ENCODE data around the gene FHIP1B. TPM values are rescaled to one million over a fixed set of nuclear protein-coding genes. Genes with fewer than 3 reads are reported as not detected.
A peak's percentile ranks its signal among the peaks of the same experiment; 100 is the strongest.
"Not testable (repeated sequence)": the region's sequence is repeated elsewhere in the genome, so short reads cannot be mapped to it uniquely, and the experiment has no call there.

The FHIP1B gene
- total RNA-seq, 1 experiment from 2014 or later, result 42.8 TPM

DNA sequence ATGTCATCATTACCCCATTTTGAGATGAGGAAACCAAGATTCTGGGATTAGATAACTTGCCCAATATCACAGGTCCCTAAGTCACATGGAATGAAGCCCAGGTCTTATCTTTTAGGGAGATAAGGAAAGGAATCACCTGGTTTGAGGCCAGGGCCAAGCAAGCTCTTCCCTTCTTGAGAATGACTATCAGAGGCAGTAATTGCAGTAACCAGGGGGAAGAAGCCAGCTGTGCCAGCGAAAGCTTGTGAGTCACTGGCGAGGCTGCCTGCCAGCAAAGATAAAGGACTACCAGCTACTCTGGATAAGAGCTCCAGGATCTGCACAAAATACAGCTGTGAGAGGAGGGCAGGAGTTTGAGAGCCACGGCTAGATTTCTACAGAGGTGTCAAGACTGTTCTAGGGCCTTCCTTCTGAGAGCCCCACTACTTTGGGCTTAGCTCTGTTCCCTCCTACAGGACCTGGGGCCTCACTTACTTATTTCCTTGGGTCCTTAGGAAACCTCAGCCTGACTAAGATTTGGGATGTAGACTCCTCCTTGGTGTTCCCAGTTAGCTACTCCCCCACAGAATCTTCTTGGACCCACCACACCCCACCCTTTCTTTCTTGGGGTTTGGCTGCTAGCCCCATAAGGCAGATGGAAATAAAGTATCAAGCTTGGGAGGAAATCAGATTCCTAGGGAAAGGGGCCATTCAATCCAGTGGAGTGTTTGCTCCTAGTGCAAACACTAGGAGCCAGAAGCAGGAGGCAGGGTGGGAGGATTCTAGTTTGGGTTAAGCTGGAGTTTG lies 15.5 kb upstream of the FHIP1B start:
- in situ Hi-C loops (cut with HindIII; ENCODE audit: low pct_unique_long_range_greater_than_20kb, low sequenced_read_pairs), result no loop called here
- DNase-seq (ENCODE audit: low read depth, low spot score), result peak; percentile 25
- H3K27ac ChIP-seq (ENCODE audit: low read length), result no peak overlapping the region
- no peaks in the 10 kb centered on the region for H3K9me3 ChIP-seq (ENCODE audit: control insufficient read depth, insufficient read depth, low read depth, low read length)
- no peak overlapping the region for H3K4me3 ChIP-seq (ENCODE audit: low read depth in 2 of 2, low read length in 2 of 2)
- no TSS peak for BruUV-seq (replicated peaks)
- H3K27me3 ChIP-seq (ENCODE audit: control insufficient read depth, insufficient read depth, low read length), result peaks cover 2% of the 10 kb centered on the region
- TF ChIP-seq POLR2AphosphoS5 (IDR thresholded peaks at IDR 0.05; ENCODE audit: low read depth, low read length) (no peak), TCF7L2 (IDR thresholded peaks at IDR 0.05; ENCODE audit: low read depth, low read length) (no peak), SIN3A (IDR thresholded peaks at IDR 0.05; ENCODE audit: borderline replicate concordance, insufficient read depth, low read depth, low read length) (no peak)
- TF ChIP-seq, protein P1, sequence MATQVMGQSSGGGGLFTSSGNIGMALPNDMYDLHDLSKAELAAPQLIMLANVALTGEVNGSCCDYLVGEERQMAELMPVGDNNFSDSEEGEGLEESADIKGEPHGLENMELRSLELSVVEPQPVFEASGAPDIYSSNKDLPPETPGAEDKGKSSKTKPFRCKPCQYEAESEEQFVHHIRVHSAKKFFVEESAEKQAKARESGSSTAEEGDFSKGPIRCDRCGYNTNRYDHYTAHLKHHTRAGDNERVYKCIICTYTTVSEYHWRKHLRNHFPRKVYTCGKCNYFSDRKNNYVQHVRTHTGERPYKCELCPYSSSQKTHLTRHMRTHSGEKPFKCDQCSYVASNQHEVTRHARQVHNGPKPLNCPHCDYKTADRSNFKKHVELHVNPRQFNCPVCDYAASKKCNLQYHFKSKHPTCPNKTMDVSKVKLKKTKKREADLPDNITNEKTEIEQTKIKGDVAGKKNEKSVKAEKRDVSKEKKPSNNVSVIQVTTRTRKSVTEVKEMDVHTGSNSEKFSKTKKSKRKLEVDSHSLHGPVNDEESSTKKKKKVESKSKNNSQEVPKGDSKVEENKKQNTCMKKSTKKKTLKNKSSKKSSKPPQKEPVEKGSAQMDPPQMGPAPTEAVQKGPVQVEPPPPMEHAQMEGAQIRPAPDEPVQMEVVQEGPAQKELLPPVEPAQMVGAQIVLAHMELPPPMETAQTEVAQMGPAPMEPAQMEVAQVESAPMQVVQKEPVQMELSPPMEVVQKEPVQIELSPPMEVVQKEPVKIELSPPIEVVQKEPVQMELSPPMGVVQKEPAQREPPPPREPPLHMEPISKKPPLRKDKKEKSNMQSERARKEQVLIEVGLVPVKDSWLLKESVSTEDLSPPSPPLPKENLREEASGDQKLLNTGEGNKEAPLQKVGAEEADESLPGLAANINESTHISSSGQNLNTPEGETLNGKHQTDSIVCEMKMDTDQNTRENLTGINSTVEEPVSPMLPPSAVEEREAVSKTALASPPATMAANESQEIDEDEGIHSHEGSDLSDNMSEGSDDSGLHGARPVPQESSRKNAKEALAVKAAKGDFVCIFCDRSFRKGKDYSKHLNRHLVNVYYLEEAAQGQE (IDR thresholded peaks at IDR 0.05; ENCODE audit: insufficient read depth in 1 of 2, low read depth in 2 of 2, low read length in 1 of 2), result no peak
- TF ChIP-seq, protein P2, sequence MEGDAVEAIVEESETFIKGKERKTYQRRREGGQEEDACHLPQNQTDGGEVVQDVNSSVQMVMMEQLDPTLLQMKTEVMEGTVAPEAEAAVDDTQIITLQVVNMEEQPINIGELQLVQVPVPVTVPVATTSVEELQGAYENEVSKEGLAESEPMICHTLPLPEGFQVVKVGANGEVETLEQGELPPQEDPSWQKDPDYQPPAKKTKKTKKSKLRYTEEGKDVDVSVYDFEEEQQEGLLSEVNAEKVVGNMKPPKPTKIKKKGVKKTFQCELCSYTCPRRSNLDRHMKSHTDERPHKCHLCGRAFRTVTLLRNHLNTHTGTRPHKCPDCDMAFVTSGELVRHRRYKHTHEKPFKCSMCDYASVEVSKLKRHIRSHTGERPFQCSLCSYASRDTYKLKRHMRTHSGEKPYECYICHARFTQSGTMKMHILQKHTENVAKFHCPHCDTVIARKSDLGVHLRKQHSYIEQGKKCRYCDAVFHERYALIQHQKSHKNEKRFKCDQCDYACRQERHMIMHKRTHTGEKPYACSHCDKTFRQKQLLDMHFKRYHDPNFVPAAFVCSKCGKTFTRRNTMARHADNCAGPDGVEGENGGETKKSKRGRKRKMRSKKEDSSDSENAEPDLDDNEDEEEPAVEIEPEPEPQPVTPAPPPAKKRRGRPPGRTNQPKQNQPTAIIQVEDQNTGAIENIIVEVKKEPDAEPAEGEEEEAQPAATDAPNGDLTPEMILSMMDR (IDR thresholded peaks at IDR 0.05), result no peak
- no peaks in the 10 kb centered on the region for H3K36me3 ChIP-seq (ENCODE audit: control insufficient read depth, insufficient read depth, low read length)
- peak; percentile 79 for ATAC-seq
- intact Hi-C loops (cut with micrococcal nuclease; ENCODE audit: unreplicated experiment), result loop anchor here (2.0 kb wide), 2 partner anchors 65 to 103 kb away; no protein-coding TSS in a partner anchor
- POLR2A ChIA-PET, result interaction anchor here (0.5 kb wide), 1 partner anchor 231 kb away, joined by 3 read pairs; the partner anchor contains the start of gene ARFIP2
- CTCF ChIA-PET, result interaction anchor here (0.6 to 4.0 kb wide), 5 partner anchors 49 to 507 kb away, joined by 3 to 56 read pairs (median 11); no protein-coding TSS in a partner anchor
- H3K4me1 ChIP-seq (ENCODE audit: control insufficient read depth, insufficient read depth, low read length), result no peaks in the 10 kb centered on the region

DNA sequence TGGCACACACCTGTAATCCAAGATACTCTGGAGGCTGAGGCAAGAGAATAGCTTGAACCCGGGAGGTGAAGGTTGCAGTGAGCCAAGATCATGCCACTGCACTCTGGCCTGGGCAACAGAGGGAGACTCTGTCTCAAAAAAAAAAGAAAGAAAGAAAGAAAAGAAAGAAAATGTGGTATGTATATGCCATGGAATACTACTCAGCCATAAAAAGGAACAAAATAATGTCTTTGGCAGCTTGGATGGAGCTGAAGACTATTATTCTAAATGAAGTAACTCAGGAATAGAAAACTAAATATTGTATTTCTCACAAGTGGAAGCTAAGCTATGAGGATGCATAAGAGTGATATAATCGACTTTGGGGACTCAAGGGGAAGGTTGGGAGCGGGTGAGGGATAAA lies 14.5 kb upstream of the FHIP1B start:
- POLR2A ChIA-PET; H3K9me3 ChIP-seq (ENCODE audit: control insufficient read depth, insufficient read depth, low read depth, low read length); ATAC-seq; H3K27ac ChIP-seq (ENCODE audit: low read length); H3K27me3 ChIP-seq (ENCODE audit: control insufficient read depth, insufficient read depth, low read length); BruUV-seq (replicated peaks); H3K36me3 ChIP-seq (ENCODE audit: control insufficient read depth, insufficient read depth, low read length); intact Hi-C loops (cut with micrococcal nuclease; ENCODE audit: unreplicated experiment); CTCF ChIA-PET; in situ Hi-C loops (cut with HindIII; ENCODE audit: low pct_unique_long_range_greater_than_20kb, low sequenced_read_pairs); H3K4me3 ChIP-seq (ENCODE audit: low read depth in 2 of 2, low read length in 2 of 2); DNase-seq (ENCODE audit: low read depth, low spot score); H3K4me1 ChIP-seq (ENCODE audit: control insufficient read depth, insufficient read depth, low read length): not testable (repeated sequence)

DNA sequence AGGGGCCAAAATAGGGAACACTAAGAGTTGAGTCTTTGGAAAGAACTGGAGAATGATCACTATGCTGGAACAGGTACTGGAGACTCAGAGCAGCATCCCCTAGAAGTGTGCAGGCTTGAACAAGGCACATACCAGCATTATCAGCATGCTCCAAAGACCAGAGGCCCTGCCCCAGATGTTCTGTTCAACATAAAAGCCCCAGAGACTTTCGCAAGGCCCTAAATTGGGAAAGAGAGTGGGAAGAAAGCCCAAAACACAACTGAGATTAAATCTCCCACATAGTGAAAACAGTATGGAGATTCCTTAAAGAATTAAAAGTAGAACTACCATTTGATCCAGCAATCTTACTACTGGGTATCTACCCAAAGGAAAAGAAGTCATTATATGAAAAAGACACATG lies 13.8 kb upstream of the FHIP1B start:
- DNase-seq (ENCODE audit: low read depth, low spot score), result no peak

More for the DNA sequence above, 13.8 kb upstream of the FHIP1B start:
- ChIA-PET POLR2A (no interaction called here), CTCF (no interaction called here)
- in situ Hi-C loops (cut with HindIII; ENCODE audit: low pct_unique_long_range_greater_than_20kb, low sequenced_read_pairs), result no loop called here
- Histone ChIP-seq H3K4me3 (ENCODE audit: low read depth in 2 of 2, low read length in 2 of 2) (no peak overlapping the region), H3K27ac (ENCODE audit: low read length) (no peak overlapping the region), H3K27me3 (ENCODE audit: control insufficient read depth, insufficient read depth, low read length) (no peaks in the 10 kb centered on the region; the same call in 1 of the 2 replicates), H3K9me3 (ENCODE audit: control insufficient read depth, insufficient read depth, low read depth, low read length) (no peaks in the 10 kb centered on the region), H3K36me3 (ENCODE audit: control insufficient read depth, insufficient read depth, low read length) (no peaks in the 10 kb centered on the region), H3K4me1 (ENCODE audit: control insufficient read depth, insufficient read depth, low read length) (no peaks in the 10 kb centered on the region)
- no peak for TF ChIP-seq SIN3A (IDR thresholded peaks at IDR 0.05; ENCODE audit: borderline replicate concordance, insufficient read depth, low read depth, low read length)
- no peak for TF ChIP-seq TCF7L2 (IDR thresholded peaks at IDR 0.05; ENCODE audit: low read depth, low read length)
- TF ChIP-seq, protein P1 (IDR thresholded peaks at IDR 0.05; ENCODE audit: insufficient read depth in 1 of 2, low read depth in 2 of 2, low read length in 1 of 2), result no peak
- TF ChIP-seq POLR2AphosphoS5 (IDR thresholded peaks at IDR 0.05; ENCODE audit: low read depth, low read length), result no peak
- TF ChIP-seq, protein P2 (IDR thresholded peaks at IDR 0.05), result no peak
- BruUV-seq (replicated peaks), result no TSS peak
- ATAC-seq, result no peak
- intact Hi-C loops (cut with micrococcal nuclease; ENCODE audit: unreplicated experiment), result no loop called here

Data from Panc1 (cell line).